PC-9 (cell line): ENCODE results near the gene GAK. TPM values are rescaled to one million over a fixed set of nuclear protein-coding genes. Genes with fewer than 3 reads are reported as not detected.

Experiments
- BruUV-seq: library from RNA; stranded (reverse); fragments of 400-500 nt; replicated peaks from 2 replicates; lab custom pipeline; 2021; lab: Mats Ljungman, UMichigan
- CTCF ChIA-PET: fragments of 300-600 bp; sonication (Branson Sonifier 250); formaldehyde crosslinking; loops from one replicate; lab custom pipeline; 2022; ENCODE audit warnings: antibody characterized with exemption; lab: Charles Lee
- POLR2A ChIA-PET: fragments of 300-600 bp; sonication (Branson Sonifier 250); formaldehyde crosslinking; loops from one replicate; lab custom pipeline; 2022; ENCODE audit warnings: antibody characterized with exemption; ENCODE audit not compliant: unreplicated experiment; lab: Charles Lee
- DNase-seq, 2 experiments: peaks; one replicate each; pipeline versions ENCODE4 v3.0.0 to v3.0.0-alpha.2; 2015 to 2022; ENCODE audit warnings: mixed read lengths in 1 of 2
- H2AFZ ChIP-seq: fragments of 200-600 bp; sonication (generic); 2 replicates; pipeline ENCODE4 v1.8.1; 2017; ENCODE audit warnings: antibody characterized with exemption
- H3F3A ChIP-seq: fragments of 200-600 bp; sonication (generic); 2 replicates; pipeline ENCODE4 v1.8.1; 2017; ENCODE audit warnings: antibody characterized with exemption, mild to moderate bottlenecking, low read depth; ENCODE audit not compliant: insufficient read depth
- H3K27ac ChIP-seq: fragments of 200-600 bp; sonication (generic); 2 replicates; pipeline ENCODE4 v1.6.1; 2016; ENCODE audit warnings: mixed run types
- H3K27me3 ChIP-seq: fragments of 200-600 bp; sonication (generic); 2 replicates; pipeline ENCODE4 v1.6.1; 2016; ENCODE audit warnings: low read depth, mixed run types; ENCODE audit not compliant: insufficient read depth
- H3K36me3 ChIP-seq: fragments of 200-600 bp; sonication (generic); 2 replicates; pipeline ENCODE4 v1.6.1; 2016; ENCODE audit warnings: low read depth, mixed run types
- H3K4me1 ChIP-seq: fragments of 200-600 bp; sonication (generic); replicated peaks from 2 replicates; pipeline ENCODE4 v1.6.1; 2016; ENCODE audit warnings: mixed run types; ENCODE audit not compliant: insufficient read depth
- H3K4me2 ChIP-seq: fragments of 200-600 bp; sonication (generic); 2 replicates; pipeline ENCODE4 v1.6.1; 2017; ENCODE audit warnings: mixed run types
- H3K4me3 ChIP-seq: fragments of 200-600 bp; sonication (generic); 2 replicates; pipeline ENCODE4 v1.6.1; 2016; ENCODE audit warnings: mixed run types
- H3K79me2 ChIP-seq: fragments of 200-600 bp; sonication (generic); 2 replicates; pipeline ENCODE4 v1.6.1; 2017; ENCODE audit warnings: low read depth, mixed run types
- H3K9me2 ChIP-seq: fragments of 200-600 bp; sonication (generic); 2 replicates; pipeline ENCODE4 v1.8.1; 2017; ENCODE audit warnings: mild to moderate bottlenecking; ENCODE audit not compliant: insufficient read depth
- H3K9me3 ChIP-seq: fragments of 200-600 bp; sonication (generic); 2 replicates; pipeline ENCODE4 v1.8.1; 2016; ENCODE audit warnings: low read depth; ENCODE audit not compliant: insufficient read depth
- H4K20me1 ChIP-seq: fragments of 200-600 bp; sonication (generic); 2 replicates; pipeline ENCODE4 v1.8.1; 2017; ENCODE audit not compliant: insufficient read depth
- CTCF ChIP-seq: fragments of 200-600 bp; sonication (generic); conservative IDR thresholded peaks from 2 replicates; pipeline ENCODE4 v1.6.1; 2017; ENCODE audit warnings: mixed run types, antibody characterized with exemption, mild to moderate bottlenecking, moderate library complexity
- EZH2 ChIP-seq: fragments of 200-600 bp; sonication (generic); IDR thresholded peaks from 2 replicates; pipeline ENCODE4 v1.8.0; 2017; ENCODE audit warnings: antibody characterized with exemption, low read depth
- intact Hi-C: fragments of 100-400 bp; cut with micrococcal nuclease; formaldehyde crosslinking; loops from one replicate; pipeline ENCODE4 v1.10.0; 2022; ENCODE audit not compliant: unreplicated experiment
- total RNA-seq: library from RNA; stranded (reverse); gene quantifications from 2 replicates; pipeline ENCODE4 v1.2.3, GENCODE V29; 2021

Gene GAK
- total RNA-seq, 1 experiment from 2014 or later, result 114 TPM

- ChIA-PET POLR2A (no interaction called here), CTCF (no interaction called here)
- Histone ChIP-seq H3K79me2 (no peaks in the 10 kb centered on the region), H3K4me3 (no peak overlapping the region), H3K9me3 (no peaks in the 10 kb centered on the region), H3K9me2 (no peaks in the 10 kb centered on the region), H3F3A (peaks cover 13% of the 10 kb centered on the region; the same call in 1 of the 2 replicates), H2AFZ (no peak overlapping the region), H4K20me1 (no peaks in the 10 kb centered on the region; the same call in 1 of the 2 replicates), H3K27me3 (no peaks in the 10 kb centered on the region), H3K4me2 (no peak overlapping the region), H3K27ac (no peak overlapping the region), H3K4me1 (no peaks in the 10 kb centered on the region), H3K36me3 (no peaks in the 10 kb centered on the region)
- TF ChIP-seq EZH2, result no peak
- no peak for TF ChIP-seq CTCF
- intact Hi-C loops, result no loop called here
- no TSS peak for BruUV-seq
- no peak for DNase-seq
These were observed 112.5 kb downstream of the GAK start for GRCh38 chr4:819401-820229.

GRCh38 chr4:818106-818921, 113.8 kb downstream of the GAK start:
- H3F3A ChIP-seq, result peaks cover 9% of the 10 kb centered on the region; the same call in 1 of the 2 replicates
- peaks cover 10% of the 10 kb centered on the region; the same call in 1 of the 2 replicates for H3K4me1 ChIP-seq
- DNase-seq, result no peak
- no peaks in the 10 kb centered on the region for H3K27me3 ChIP-seq
- no peak overlapping the region for H3K27ac ChIP-seq
- no peaks in the 10 kb centered on the region for H3K79me2 ChIP-seq
- intact Hi-C loops, result no loop called here
- H3K4me2 ChIP-seq, result no peak overlapping the region
- H2AFZ ChIP-seq, result no peak overlapping the region
- H3K36me3 ChIP-seq, result no peaks in the 10 kb centered on the region
- no peaks in the 10 kb centered on the region for H3K9me3 ChIP-seq
- no peaks in the 10 kb centered on the region; the same call in 1 of the 2 replicates for H4K20me1 ChIP-seq
- no peak overlapping the region for H3K4me3 ChIP-seq
- TF ChIP-seq EZH2, result no peak
- no peak for TF ChIP-seq CTCF
- no TSS peak for BruUV-seq
- H3K9me2 ChIP-seq, result no peaks in the 10 kb centered on the region
- POLR2A ChIA-PET, result no interaction called here
- CTCF ChIA-PET, result no interaction called here

- Histone ChIP-seq H3F3A (peaks cover 5% of the 10 kb centered on the region; the same call in 1 of the 2 replicates), H3K4me1 (peaks cover 10% of the 10 kb centered on the region; the same call in 1 of the 2 replicates), H3K79me2 (no peaks in the 10 kb centered on the region), H3K9me2 (no peaks in the 10 kb centered on the region), H2AFZ (no peak overlapping the region), H3K36me3 (no peaks in the 10 kb centered on the region), H3K9me3 (no peaks in the 10 kb centered on the region), H3K4me2 (no peak overlapping the region), H3K27ac (no peak overlapping the region), H3K4me3 (no peak overlapping the region), H3K27me3 (no peaks in the 10 kb centered on the region), H4K20me1 (no peaks in the 10 kb centered on the region; the same call in 1 of the 2 replicates)
- POLR2A ChIA-PET, result no interaction called here
- DNase-seq, result no peak
- TF ChIP-seq EZH2, result no peak
- no TSS peak for BruUV-seq
- CTCF ChIA-PET, result no interaction called here
- intact Hi-C loops, result no loop called here
These were observed 116.5 kb downstream of the GAK start for GRCh38 chr4:815464-816146.
